Mammary epithelial cell (primary cell): ENCODE results near the gene PPP1R12B.

Experiments used
- CTCF ChIP-seq, 2 donors: IDR thresholded peaks in 1 of 2; conservative IDR thresholded peaks in 1 of 2; 2 replicates each; pipeline ENCODE4 v1.5.1; 2011 to 2012; ENCODE audit warnings: inconsistent platforms in 2 of 2, low read length in 2 of 2, mild to moderate bottlenecking in 2 of 2, control low read depth in 1 of 2, low read depth in 1 of 2; ENCODE audit not compliant: insufficient read depth in 1 of 2; ENCODE audit errors: extremely low read depth in 1 of 2
- EZH2 ChIP-seq: IDR thresholded peaks from 2 replicates; pipeline ENCODE4 v1.6.1; 2012; ENCODE audit warnings: low read length, inconsistent platforms, borderline replicate concordance

- TF ChIP-seq CTCF (conservative IDR thresholded peaks at IDR 0.05 in 1 of 2, IDR thresholded peaks at IDR 0.05 in 1 of 2; ENCODE audit: extremely low read depth in 1 of 2, insufficient read depth in 1 of 2, low read depth in 1 of 2, low read length in 2 of 2): no peak
- no peak for TF ChIP-seq EZH2
Measured at GRCh38 chr1:202304375-202304774, 44.1 kb upstream of the PPP1R12B start.
